ENCODE measurements around the gene GKN2. TPM values are rescaled to one million over a fixed set of nuclear protein-coding genes. Genes with fewer than 3 reads are reported as not detected.

Gene GKN2
- not detected for total RNA-seq
- long read RNA-seq: 0 reads

GRCh38 chr2:68952887-68953521, at the start of gene GKN2:
GKN2 (minus strand) TSS chr2:68952893; CDS start chr2:68952861, 32 bp downstream.
- H3K27me3 ChIP-seq (ENCODE audit: low read depth): peaks cover 12% of the 10 kb centered on the region
- H3K4me3 ChIP-seq: no peak within 1 kb of the TSS
- no peaks in the 10 kb centered on the region for H3K9me3 ChIP-seq (replicated peaks)
- H3K36me3 ChIP-seq: no peaks in the 10 kb centered on the region
- intact Hi-C loops (cut with micrococcal nuclease): no loop called here
- DNase-seq: no peak
- no peak within 1 kb of the TSS for H3K27ac ChIP-seq (replicated peaks)
- H3K4me1 ChIP-seq: no peaks in the 10 kb centered on the region
- TF ChIP-seq CTCF (IDR thresholded peaks at IDR 0.05; ENCODE audit: borderline replicate concordance): no peak

GRCh38 chr2:69001879-69002278, 49.2 kb upstream of the GKN2 start:
- H3K27ac ChIP-seq (replicated peaks): no peak overlapping the region
- no peaks in the 10 kb centered on the region for H3K36me3 ChIP-seq
- no peak for TF ChIP-seq CTCF (IDR thresholded peaks at IDR 0.05; ENCODE audit: borderline replicate concordance)
- H3K4me1 ChIP-seq: peaks cover 6% of the 10 kb centered on the region
- peaks cover 7% of the 10 kb centered on the region for H3K27me3 ChIP-seq (ENCODE audit: low read depth)
- H3K9me3 ChIP-seq (replicated peaks): peaks cover 22% of the 10 kb centered on the region
- intact Hi-C loops (cut with micrococcal nuclease): no loop called here
- no peak overlapping the region for H3K4me3 ChIP-seq
- no peak for DNase-seq

GRCh38 chr2:68997401-68997800, 44.7 kb upstream of the GKN2 start:
- peaks cover 5% of the 10 kb centered on the region for H3K27me3 ChIP-seq (ENCODE audit: low read depth)
- no peak overlapping the region for H3K4me3 ChIP-seq
- intact Hi-C loops (cut with micrococcal nuclease): no loop called here
- no peaks in the 10 kb centered on the region for H3K4me1 ChIP-seq
- no peaks in the 10 kb centered on the region for H3K36me3 ChIP-seq
- H3K9me3 ChIP-seq (replicated peaks): peaks cover 20% of the 10 kb centered on the region
- no peak for TF ChIP-seq CTCF (IDR thresholded peaks at IDR 0.05; ENCODE audit: borderline replicate concordance)
- DNase-seq: no peak
- H3K27ac ChIP-seq (replicated peaks): no peak overlapping the region

GRCh38 chr2:68995916-68996315, 43.2 kb upstream of the GKN2 start:
- intact Hi-C loops (cut with micrococcal nuclease): no loop called here
- no peak for TF ChIP-seq CTCF (IDR thresholded peaks at IDR 0.05; ENCODE audit: borderline replicate concordance)
- Histone ChIP-seq H3K4me3 (no peak overlapping the region), H3K36me3 (no peaks in the 10 kb centered on the region), H3K4me1 (no peaks in the 10 kb centered on the region), H3K9me3 (replicated peaks) (peaks cover 5% of the 10 kb centered on the region), H3K27ac (replicated peaks) (no peak overlapping the region), H3K27me3 (ENCODE audit: low read depth) (peaks cover 5% of the 10 kb centered on the region)
- DNase-seq: no peak

GRCh38 chr2:68994864-68995263, 42.2 kb upstream of the GKN2 start:
- Histone ChIP-seq H3K36me3 (no peaks in the 10 kb centered on the region), H3K27ac (replicated peaks) (no peak overlapping the region), H3K9me3 (replicated peaks) (no peaks in the 10 kb centered on the region), H3K27me3 (ENCODE audit: low read depth) (peaks cover 11% of the 10 kb centered on the region), H3K4me1 (no peaks in the 10 kb centered on the region), H3K4me3 (no peak overlapping the region)
- no peak for TF ChIP-seq CTCF (IDR thresholded peaks at IDR 0.05; ENCODE audit: borderline replicate concordance)
- peak; percentile 63 for DNase-seq
- intact Hi-C loops (cut with micrococcal nuclease): no loop called here

Measured in left ventricle myocardium inferior (tissue), 1 donor.